ENCODE data around the gene CDK1. TPM values are rescaled to one million over a fixed set of nuclear protein-coding genes. Genes with fewer than 3 reads are reported as not detected.
A peak's percentile ranks its signal among the peaks of the same experiment; 100 is the strongest.

The CDK1 gene
- total and polyA plus RNA-seq, 10 of the 15 experiments (the other 5 are each of a cell fraction or from before 2014, with no cell fraction given): 81.5 to 361 (median 133) TPM

DNA sequence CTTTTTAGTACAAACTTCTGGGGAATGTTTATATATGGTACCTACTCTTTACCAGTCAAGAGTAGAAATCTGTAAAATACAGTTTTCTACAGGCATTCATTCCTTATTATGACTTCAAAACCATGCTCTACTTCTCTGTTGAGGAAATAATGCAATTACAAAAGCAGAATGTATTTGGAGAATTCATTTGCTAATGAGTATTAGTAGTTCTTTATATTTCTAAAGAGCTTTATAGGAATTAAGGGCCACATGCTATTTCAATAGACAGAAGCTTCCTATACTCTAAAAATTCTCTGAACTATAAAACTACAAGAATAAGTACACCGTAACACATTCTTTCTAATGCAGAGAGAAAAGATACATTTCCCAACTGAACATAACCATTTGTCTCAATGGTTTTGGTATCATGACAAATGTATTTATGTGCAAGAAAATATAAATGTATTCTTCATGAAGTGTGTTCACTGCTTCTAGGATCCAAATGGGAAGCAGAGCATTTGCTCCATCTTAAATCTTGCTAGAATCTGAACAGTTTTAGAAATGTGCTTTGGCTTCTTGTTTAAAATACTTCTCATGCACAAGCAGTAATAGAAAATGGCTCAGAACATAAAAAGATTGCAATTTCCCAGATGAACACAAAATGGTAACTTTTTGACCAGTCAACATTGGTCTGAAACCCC lies 21.8 kb downstream of the CDK1 start:
- TF ChIP-seq RCOR1 (conservative IDR thresholded peaks at IDR 0.05; ENCODE audit: low read depth, low read length) (no peak), TCF7 (IDR thresholded peaks at IDR 0.05; ENCODE audit: borderline replicate concordance) (no peak), TCF3 (IDR thresholded peaks at IDR 0.05; ENCODE audit: borderline replicate concordance, insufficient read depth, low read depth, low read length) (no peak), HDGF (IDR thresholded peaks at IDR 0.05) (no peak)
- peaks cover 0 to 3% of the 10 kb centered on the region in 2 experiments; a peak in 3 of 4 replicates for H3K36me3 ChIP-seq (ENCODE audit: control insufficient read depth in 2 of 2, insufficient read depth in 2 of 2, low read length in 1 of 2)
- ATAC-seq: no peak
- ChIA-PET CTCF (interaction anchor here (1.3 to 1.4 kb wide), 2 partner anchors 9 to 17 kb away, joined by 3 to 5 read pairs; no protein-coding TSS in a partner anchor), RAD21 (ENCODE audit: unreplicated experiment) (no interaction called here), SMC1A (ENCODE audit: uncharacterized antibody, unreplicated experiment) (no interaction called here), POLR2A (interaction anchor here (0.6 kb wide), 1 partner anchor 590 kb away, joined by 3 read pairs; no protein-coding TSS in a partner anchor)
- H3K9me3 ChIP-seq (replicated peaks; ENCODE audit: control insufficient read depth, insufficient read depth, low read length): no peaks in the 10 kb centered on the region
- WGBS (ENCODE audit: insufficient coverage, insufficient replicate concordance, low lambda C conversion rate, missing lambda C conversion rate): 100% methylated on average over 1 of the region's 1 CpG
- H3K4me1 ChIP-seq (ENCODE audit: control insufficient read depth, insufficient read depth, low read length): no peaks in the 10 kb centered on the region
- intact Hi-C loops (cut with micrococcal nuclease; ENCODE audit: unreplicated experiment) (no loop called here), in situ Hi-C loops (cut with MboI) (loop anchor here (25.0 kb wide), 1 partner anchor 1037 kb away; no protein-coding TSS in a partner anchor)
- H3K27me3 ChIP-seq (replicated peaks in 1 of 2; ENCODE audit: control insufficient read depth in 2 of 2, insufficient read depth in 2 of 2, low read length in 1 of 2): no peaks in the 10 kb centered on the region
- no peaks in the 10 kb centered on the region for H4K20me1 ChIP-seq (ENCODE audit: control insufficient read depth, insufficient read depth)
- H3K4me2 ChIP-seq (ENCODE audit: control insufficient read depth, insufficient read depth): no peak overlapping the region
- H3K27ac ChIP-seq (ENCODE audit: control insufficient read depth, insufficient read depth): no peak overlapping the region
- no peak overlapping the region for H3K9ac ChIP-seq (ENCODE audit: control insufficient read depth, insufficient read depth, low read length)
- H3K79me2 ChIP-seq (ENCODE audit: control insufficient read depth, insufficient read depth, low read length): no peaks in the 10 kb centered on the region
- no peak for FAIRE-seq
- H2AFZ ChIP-seq (ENCODE audit: control insufficient read depth, low read depth, low read length): peak overlapping the region; percentile 7; the same call in 1 of the 2 replicates
- no peak for DNase-seq (ENCODE audit: low read depth, low spot score)
- H3K4me3 ChIP-seq: no peak overlapping the region
- no TSS peak for BruUV-seq (replicated peaks)

DNA sequence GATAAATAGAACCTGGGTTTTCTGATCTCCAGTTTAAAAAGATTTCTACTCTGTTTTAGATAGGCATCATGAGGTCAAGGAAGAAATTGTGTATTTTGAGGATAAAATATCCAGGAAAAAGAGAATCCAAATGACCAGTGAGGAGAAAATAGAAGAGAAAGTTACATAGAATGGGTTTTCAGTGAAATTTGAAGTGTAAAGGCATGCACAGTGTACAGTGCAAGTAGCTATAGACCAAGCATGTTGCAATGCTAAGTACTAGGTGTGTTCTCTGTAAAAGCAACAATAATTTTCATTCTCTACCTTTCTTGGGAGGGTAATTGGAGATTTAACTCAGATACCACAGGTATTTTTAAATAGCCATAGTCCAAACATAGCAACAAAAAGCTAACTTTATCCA lies 22.6 kb downstream of the CDK1 start:
- RAD21 ChIA-PET (ENCODE audit: unreplicated experiment): no interaction called here
- Histone ChIP-seq H3K4me2 (ENCODE audit: control insufficient read depth, insufficient read depth) (no peak overlapping the region), H3K36me3 (ENCODE audit: control insufficient read depth in 2 of 2, insufficient read depth in 2 of 2, low read length in 1 of 2) (peaks cover 0 to 3% of the 10 kb centered on the region in 2 experiments; a peak in 3 of 4 replicates), H3K4me1 (ENCODE audit: control insufficient read depth, insufficient read depth, low read length) (no peaks in the 10 kb centered on the region), H4K20me1 (ENCODE audit: control insufficient read depth, insufficient read depth) (no peaks in the 10 kb centered on the region), H3K27me3 (replicated peaks in 1 of 2; ENCODE audit: control insufficient read depth in 2 of 2, insufficient read depth in 2 of 2, low read length in 1 of 2) (no peaks in the 10 kb centered on the region), H3K9ac (ENCODE audit: control insufficient read depth, insufficient read depth, low read length) (no peak overlapping the region), H3K27ac (ENCODE audit: control insufficient read depth, insufficient read depth) (no peak overlapping the region), H2AFZ (ENCODE audit: control insufficient read depth, low read depth, low read length) (peak overlapping the region; percentile 7; the same call in 1 of the 2 replicates), H3K79me2 (ENCODE audit: control insufficient read depth, insufficient read depth, low read length) (no peaks in the 10 kb centered on the region), H3K9me3 (replicated peaks; ENCODE audit: control insufficient read depth, insufficient read depth, low read length) (no peaks in the 10 kb centered on the region), H3K4me3 (no peak overlapping the region)
- FAIRE-seq (no peak), DNase-seq (ENCODE audit: low read depth, low spot score) (no peak), ATAC-seq (no peak)
- in situ Hi-C loops (cut with MboI) (loop anchor here (25.0 kb wide), 1 partner anchor 1036 kb away; no protein-coding TSS in a partner anchor), intact Hi-C loops (cut with micrococcal nuclease; ENCODE audit: unreplicated experiment) (no loop called here)
- no TSS peak for BruUV-seq (replicated peaks)
- SMC1A ChIA-PET (ENCODE audit: uncharacterized antibody, unreplicated experiment): interaction anchor here (1.0 to 1.1 kb wide), 2 partner anchors 23 to 30 kb away, joined by 3 read pairs; partner anchors contain the start of gene CDK1
- CTCF ChIA-PET: interaction anchor here (0.5 to 1.4 kb wide), 2 partner anchors 16 to 1018 kb away, joined by 3 read pairs; no protein-coding TSS in a partner anchor
- POLR2A ChIA-PET: interaction anchor here (0.6 kb wide), 1 partner anchor 9 kb away, joined by 4 read pairs; no protein-coding TSS in a partner anchor
- TF ChIP-seq IKZF1 (conservative IDR thresholded peaks at IDR 0.05): no peak
- TF ChIP-seq, protein P1, sequence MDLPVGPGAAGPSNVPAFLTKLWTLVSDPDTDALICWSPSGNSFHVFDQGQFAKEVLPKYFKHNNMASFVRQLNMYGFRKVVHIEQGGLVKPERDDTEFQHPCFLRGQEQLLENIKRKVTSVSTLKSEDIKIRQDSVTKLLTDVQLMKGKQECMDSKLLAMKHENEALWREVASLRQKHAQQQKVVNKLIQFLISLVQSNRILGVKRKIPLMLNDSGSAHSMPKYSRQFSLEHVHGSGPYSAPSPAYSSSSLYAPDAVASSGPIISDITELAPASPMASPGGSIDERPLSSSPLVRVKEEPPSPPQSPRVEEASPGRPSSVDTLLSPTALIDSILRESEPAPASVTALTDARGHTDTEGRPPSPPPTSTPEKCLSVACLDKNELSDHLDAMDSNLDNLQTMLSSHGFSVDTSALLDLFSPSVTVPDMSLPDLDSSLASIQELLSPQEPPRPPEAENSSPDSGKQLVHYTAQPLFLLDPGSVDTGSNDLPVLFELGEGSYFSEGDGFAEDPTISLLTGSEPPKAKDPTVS (IDR thresholded peaks at IDR 0.05; ENCODE audit: low read depth, low read length): no peak
- TF ChIP-seq FOXM1 (IDR thresholded peaks at IDR 0.05; ENCODE audit: low read depth, low read length): no peak
- TF ChIP-seq, protein P2, sequence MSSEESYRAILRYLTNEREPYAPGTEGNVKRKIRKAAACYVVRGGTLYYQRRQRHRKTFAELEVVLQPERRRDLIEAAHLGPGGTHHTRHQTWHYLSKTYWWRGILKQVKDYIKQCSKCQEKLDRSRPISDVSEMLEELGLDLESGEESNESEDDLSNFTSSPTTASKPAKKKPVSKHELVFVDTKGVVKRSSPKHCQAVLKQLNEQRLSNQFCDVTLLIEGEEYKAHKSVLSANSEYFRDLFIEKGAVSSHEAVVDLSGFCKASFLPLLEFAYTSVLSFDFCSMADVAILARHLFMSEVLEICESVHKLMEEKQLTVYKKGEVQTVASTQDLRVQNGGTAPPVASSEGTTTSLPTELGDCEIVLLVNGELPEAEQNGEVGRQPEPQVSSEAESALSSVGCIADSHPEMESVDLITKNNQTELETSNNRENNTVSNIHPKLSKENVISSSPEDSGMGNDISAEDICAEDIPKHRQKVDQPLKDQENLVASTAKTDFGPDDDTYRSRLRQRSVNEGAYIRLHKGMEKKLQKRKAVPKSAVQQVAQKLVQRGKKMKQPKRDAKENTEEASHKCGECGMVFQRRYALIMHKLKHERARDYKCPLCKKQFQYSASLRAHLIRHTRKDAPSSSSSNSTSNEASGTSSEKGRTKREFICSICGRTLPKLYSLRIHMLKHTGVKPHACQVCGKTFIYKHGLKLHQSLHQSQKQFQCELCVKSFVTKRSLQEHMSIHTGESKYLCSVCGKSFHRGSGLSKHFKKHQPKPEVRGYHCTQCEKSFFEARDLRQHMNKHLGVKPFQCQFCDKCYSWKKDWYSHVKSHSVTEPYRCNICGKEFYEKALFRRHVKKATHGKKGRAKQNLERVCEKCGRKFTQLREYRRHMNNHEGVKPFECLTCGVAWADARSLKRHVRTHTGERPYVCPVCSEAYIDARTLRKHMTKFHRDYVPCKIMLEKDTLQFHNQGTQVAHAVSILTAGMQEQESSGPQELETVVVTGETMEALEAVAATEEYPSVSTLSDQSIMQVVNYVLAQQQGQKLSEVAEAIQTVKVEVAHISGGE (CRISPR knock-in tag; IDR thresholded peaks at IDR 0.05): no peak
- TF ChIP-seq, protein P3, sequence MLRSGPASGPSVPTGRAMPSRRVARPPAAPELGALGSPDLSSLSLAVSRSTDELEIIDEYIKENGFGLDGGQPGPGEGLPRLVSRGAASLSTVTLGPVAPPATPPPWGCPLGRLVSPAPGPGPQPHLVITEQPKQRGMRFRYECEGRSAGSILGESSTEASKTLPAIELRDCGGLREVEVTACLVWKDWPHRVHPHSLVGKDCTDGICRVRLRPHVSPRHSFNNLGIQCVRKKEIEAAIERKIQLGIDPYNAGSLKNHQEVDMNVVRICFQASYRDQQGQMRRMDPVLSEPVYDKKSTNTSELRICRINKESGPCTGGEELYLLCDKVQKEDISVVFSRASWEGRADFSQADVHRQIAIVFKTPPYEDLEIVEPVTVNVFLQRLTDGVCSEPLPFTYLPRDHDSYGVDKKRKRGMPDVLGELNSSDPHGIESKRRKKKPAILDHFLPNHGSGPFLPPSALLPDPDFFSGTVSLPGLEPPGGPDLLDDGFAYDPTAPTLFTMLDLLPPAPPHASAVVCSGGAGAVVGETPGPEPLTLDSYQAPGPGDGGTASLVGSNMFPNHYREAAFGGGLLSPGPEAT (IDR thresholded peaks at IDR 0.05; ENCODE audit: low read depth): no peak
- TF ChIP-seq BMI1 (IDR thresholded peaks at IDR 0.05; ENCODE audit: borderline replicate concordance): no peak

All from GM12878 (cell line).